SK-N-SH (cell line): ENCODE data around the gene CCDC183.
A peak's percentile ranks its signal among the peaks of the same experiment; 100 is the strongest.

ENCODE experiments used
- CHD2 ChIP-seq: fragments of 150-350 bp; IDR thresholded peaks from 2 replicates; pipeline ENCODE4 v1.6.1; 2018; ENCODE audit warnings: low read length; ENCODE audit not compliant: partially characterized antibody
- CTCF ChIP-seq: fragments of 200-600 bp; sonication (generic); IDR thresholded peaks from 2 replicates; pipeline ENCODE4 v1.6.1; 2017; ENCODE audit warnings: antibody characterized with exemption, mild to moderate bottlenecking, moderate library complexity
- ELF1 ChIP-seq: IDR thresholded peaks from 2 replicates; pipeline ENCODE4 v1.4.0; 2012
- EZH2phosphoT487 ChIP-seq: fragments of 200-600 bp; sonication (generic); IDR thresholded peaks from 2 replicates; pipeline ENCODE4 v1.6.1; 2017; ENCODE audit warnings: low read depth, mixed run types, mild to moderate bottlenecking, antibody characterized with exemption, moderate library complexity, borderline replicate concordance
- GATA2 ChIP-seq: sonication (generic); formaldehyde crosslinking; IDR thresholded peaks from 2 replicates; pipeline ENCODE4 v1.5.0; 2020; ENCODE audit warnings: mild to moderate bottlenecking, missing genetic modification reagents
- MXI1 ChIP-seq: IDR thresholded peaks from 2 replicates; pipeline ENCODE4 v1.6.1; 2012; ENCODE audit warnings: mild to moderate bottlenecking, low read depth, low read length, improper control_type of control experiment
- POLR2AphosphoS5 ChIP-seq: IDR thresholded peaks from 2 replicates; pipeline ENCODE4 v1.6.1; 2012; ENCODE audit warnings: low read depth, low read length
- SMC3 ChIP-seq: IDR thresholded peaks from 2 replicates; pipeline ENCODE4 v1.6.1; 2012; ENCODE audit warnings: low read depth, low read length, improper control_type of control experiment
- TAF1 ChIP-seq: IDR thresholded peaks from 2 replicates; pipeline ENCODE4 v1.6.1; 2012; ENCODE audit warnings: low read depth, mild to moderate bottlenecking, low read length, moderate library complexity, borderline replicate concordance
- TF ChIP-seq, protein P1 (sequence below): IDR thresholded peaks from 2 replicates; pipeline ENCODE4; 2012

- TF ChIP-seq MXI1 (no peak), TAF1 (no peak), CTCF (0 out of 2 replicates have a peak, but pooled peaks have one; percentile 13), EZH2phosphoT487 (no peak), ELF1 (no peak), SMC3 (no peak), CHD2 (no peak), GATA2 (CRISPR knock-in tag) (no peak), POLR2AphosphoS5 (no peak; the same call in 1 of the 2 replicates)
- TF ChIP-seq, protein P1, sequence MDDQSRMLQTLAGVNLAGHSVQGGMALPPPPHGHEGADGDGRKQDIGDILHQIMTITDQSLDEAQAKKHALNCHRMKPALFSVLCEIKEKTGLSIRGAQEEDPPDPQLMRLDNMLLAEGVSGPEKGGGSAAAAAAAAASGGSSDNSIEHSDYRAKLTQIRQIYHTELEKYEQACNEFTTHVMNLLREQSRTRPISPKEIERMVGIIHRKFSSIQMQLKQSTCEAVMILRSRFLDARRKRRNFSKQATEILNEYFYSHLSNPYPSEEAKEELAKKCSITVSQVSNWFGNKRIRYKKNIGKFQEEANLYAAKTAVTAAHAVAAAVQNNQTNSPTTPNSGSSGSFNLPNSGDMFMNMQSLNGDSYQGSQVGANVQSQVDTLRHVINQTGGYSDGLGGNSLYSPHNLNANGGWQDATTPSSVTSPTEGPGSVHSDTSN, result no peak
These were observed 60.5 kb downstream of the CCDC183 start for GRCh38 chr9:136856541-136857141.
